ENCODE results near the gene CDK5. TPM values are rescaled to one million over a fixed set of nuclear protein-coding genes. Genes with fewer than 3 reads are reported as not detected.

CDK5 gene
- total RNA-seq, 2 donors from 2014 or later: 13.1 to 18.5 TPM

DNA sequence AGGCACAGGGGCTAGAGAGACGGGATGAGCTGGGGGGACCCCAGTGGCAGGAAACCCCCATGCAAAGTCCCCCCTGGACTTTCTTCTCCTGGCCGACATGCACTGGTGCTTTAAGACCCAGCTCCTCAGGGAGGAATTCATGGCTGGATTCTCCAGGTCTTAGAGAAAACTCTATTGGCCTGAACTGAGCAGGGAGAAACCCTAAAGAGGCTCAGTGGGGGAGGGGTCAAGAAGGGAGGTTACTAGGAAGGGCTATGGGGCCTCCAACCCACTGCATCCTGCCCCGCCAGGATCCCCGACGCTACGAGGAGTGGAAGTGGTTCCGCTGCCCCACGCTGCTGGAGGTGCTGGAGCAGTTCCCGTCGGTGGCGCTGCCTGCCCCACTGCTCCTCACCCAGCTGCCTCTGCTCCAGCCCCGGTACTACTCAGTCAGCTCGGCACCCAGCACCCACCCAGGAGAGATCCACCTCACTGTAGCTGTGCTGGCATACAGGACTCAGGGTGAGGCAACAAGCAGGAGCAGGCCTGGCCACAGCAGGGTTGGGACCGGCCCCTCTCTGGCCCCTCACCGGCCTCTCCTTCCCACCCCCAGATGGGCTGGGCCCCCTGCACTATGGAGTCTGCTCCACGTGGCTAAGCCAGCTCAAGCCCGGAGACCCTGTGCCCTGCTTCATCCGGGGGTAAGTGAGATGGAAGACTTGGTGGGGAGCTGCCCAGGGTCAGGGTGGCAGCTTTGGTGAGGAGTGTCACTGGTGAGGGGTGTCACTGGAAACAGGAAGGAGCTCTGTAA, 47.2 kb downstream of the CDK5 start:
- no peak for DNase-seq (ENCODE audit: low spot score)
- no peaks in the 10 kb centered on the region for H3K9me3 ChIP-seq
- peaks cover 6% of the 10 kb centered on the region for H3K27me3 ChIP-seq (replicated peaks; ENCODE audit: insufficient read depth)
- WGBS: 36% methylated on average over 18 of the region's 18 CpGs
- no peaks in the 10 kb centered on the region for H3K4me1 ChIP-seq (replicated peaks)
- TF ChIP-seq POLR2AphosphoS5 (IDR thresholded peaks at IDR 0.05) (no peak), POLR2A (IDR thresholded peaks at IDR 0.05) (no peak)
- TF ChIP-seq, protein P1, sequence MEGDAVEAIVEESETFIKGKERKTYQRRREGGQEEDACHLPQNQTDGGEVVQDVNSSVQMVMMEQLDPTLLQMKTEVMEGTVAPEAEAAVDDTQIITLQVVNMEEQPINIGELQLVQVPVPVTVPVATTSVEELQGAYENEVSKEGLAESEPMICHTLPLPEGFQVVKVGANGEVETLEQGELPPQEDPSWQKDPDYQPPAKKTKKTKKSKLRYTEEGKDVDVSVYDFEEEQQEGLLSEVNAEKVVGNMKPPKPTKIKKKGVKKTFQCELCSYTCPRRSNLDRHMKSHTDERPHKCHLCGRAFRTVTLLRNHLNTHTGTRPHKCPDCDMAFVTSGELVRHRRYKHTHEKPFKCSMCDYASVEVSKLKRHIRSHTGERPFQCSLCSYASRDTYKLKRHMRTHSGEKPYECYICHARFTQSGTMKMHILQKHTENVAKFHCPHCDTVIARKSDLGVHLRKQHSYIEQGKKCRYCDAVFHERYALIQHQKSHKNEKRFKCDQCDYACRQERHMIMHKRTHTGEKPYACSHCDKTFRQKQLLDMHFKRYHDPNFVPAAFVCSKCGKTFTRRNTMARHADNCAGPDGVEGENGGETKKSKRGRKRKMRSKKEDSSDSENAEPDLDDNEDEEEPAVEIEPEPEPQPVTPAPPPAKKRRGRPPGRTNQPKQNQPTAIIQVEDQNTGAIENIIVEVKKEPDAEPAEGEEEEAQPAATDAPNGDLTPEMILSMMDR (IDR thresholded peaks at IDR 0.05): no peak
- intact Hi-C loops (cut with DNase I): no loop called here
- no peak overlapping the region for H3K4me3 ChIP-seq
- H3K36me3 ChIP-seq: no peaks in the 10 kb centered on the region
- H3K27ac ChIP-seq: no peak overlapping the region

DNA sequence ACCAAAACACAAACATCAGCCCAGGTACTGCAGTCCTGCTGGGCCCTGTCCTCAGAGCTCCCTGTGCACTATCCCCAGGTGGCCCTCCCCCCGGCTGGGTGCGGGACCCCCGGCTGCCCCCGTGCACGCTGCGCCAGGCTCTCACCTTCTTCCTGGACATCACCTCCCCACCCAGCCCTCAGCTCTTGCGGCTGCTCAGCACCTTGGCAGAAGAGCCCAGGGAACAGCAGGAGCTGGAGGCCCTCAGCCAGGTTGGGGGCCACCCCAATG, 47.7 kb downstream of the CDK5 start:
- H3K27ac ChIP-seq: no peak overlapping the region
- no peaks in the 10 kb centered on the region for H3K36me3 ChIP-seq
- peaks cover 6% of the 10 kb centered on the region for H3K27me3 ChIP-seq (replicated peaks; ENCODE audit: insufficient read depth)
- no peak for DNase-seq (ENCODE audit: low spot score)
- TF ChIP-seq POLR2A (IDR thresholded peaks at IDR 0.05): no peak
- no peak for TF ChIP-seq POLR2AphosphoS5 (IDR thresholded peaks at IDR 0.05)
- TF ChIP-seq, protein P1 (IDR thresholded peaks at IDR 0.05): no peak
- H3K4me1 ChIP-seq (replicated peaks): no peaks in the 10 kb centered on the region
- no peaks in the 10 kb centered on the region for H3K9me3 ChIP-seq
- 36% methylated on average over 7 of the region's 7 CpGs for WGBS
- intact Hi-C loops (cut with DNase I): no loop called here
- no peak overlapping the region for H3K4me3 ChIP-seq

DNA sequence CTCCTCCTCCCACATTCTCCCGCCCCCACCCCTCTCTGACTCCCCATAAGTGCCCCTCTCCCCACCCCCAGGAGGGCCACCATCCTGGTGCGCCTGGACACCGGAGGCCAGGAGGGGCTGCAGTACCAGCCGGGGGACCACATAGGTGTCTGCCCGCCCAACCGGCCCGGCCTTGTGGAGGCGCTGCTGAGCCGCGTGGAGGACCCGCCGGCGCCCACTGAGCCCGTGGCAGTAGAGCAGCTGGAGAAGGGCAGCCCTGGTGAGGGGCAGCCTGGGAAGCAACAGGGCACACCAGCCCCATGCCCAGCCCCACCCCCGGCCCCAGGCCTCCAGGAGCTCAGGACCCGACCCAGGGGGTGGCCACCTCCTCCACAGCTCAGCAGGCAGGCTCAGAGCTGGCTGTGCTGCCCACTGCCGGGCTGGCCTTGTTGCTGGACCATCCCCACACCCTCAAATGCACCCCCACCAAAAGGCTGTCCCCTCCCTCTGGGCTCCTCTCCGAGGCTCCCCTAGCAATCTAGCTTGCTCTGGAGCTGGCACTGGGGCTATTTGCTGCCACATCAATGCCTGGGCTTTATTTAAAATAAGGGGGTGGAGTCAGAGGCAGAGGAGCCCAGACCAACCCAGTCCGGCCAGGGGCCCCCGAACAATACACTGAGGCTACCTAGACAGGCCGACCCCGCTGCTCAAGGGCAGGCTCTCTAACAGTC, 48.2 kb downstream of the CDK5 start:
- no peak for DNase-seq (ENCODE audit: low spot score)
- H3K27ac ChIP-seq: no peak overlapping the region
- 74% methylated on average over 21 of the region's 22 CpGs for WGBS
- intact Hi-C loops (cut with DNase I): no loop called here
- H3K9me3 ChIP-seq: no peaks in the 10 kb centered on the region
- no peak overlapping the region for H3K4me3 ChIP-seq
- TF ChIP-seq, protein P1 (IDR thresholded peaks at IDR 0.05): no peak
- TF ChIP-seq POLR2A (IDR thresholded peaks at IDR 0.05) (no peak), POLR2AphosphoS5 (IDR thresholded peaks at IDR 0.05) (no peak)
- no peaks in the 10 kb centered on the region for H3K4me1 ChIP-seq (replicated peaks)
- H3K27me3 ChIP-seq (replicated peaks; ENCODE audit: insufficient read depth): peaks cover 6% of the 10 kb centered on the region
- no peaks in the 10 kb centered on the region for H3K36me3 ChIP-seq

DNA sequence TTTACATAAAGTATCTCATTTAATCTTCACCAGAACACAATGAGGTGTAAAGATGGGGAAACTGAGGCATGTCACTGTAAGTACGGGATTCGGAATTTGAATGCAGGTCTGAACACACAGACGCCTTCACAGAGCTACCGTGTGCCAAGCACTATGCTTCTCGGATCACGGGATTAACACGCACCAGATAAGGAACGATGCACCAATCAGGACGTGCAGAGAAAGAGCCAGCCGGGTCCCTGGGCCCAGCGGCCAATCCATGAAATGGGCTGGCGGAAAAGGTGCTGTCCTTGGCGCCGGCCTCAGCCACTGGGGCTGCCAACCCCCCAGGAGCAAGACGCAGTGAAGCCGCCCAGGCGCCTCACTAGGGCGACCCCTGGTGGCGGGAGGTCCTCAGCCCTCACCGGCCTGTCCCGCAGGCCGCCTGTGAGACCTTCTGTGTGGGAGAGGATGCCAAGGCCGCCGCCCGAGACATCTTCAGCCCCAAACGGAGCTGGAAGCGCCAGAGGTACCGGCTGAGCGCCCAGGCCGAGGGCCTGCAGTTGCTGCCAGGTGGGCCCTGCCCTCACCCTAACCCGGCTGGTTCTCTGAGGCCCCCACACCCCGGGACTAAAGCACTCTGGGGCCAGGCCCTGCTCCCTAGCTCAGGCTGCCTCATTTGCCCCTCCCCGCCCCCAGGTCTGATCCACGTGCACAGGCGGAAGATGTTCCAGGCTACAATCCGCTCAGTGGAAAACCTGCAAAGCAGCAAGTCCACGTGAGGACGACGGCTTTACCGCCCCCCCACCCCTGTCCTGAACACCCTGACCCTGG, 49.0 kb downstream of the CDK5 start:
- 56% methylated on average over 40 of the region's 40 CpGs for WGBS
- Histone ChIP-seq H3K9me3 (no peaks in the 10 kb centered on the region), H3K4me1 (replicated peaks) (no peaks in the 10 kb centered on the region), H3K27me3 (replicated peaks; ENCODE audit: insufficient read depth) (peaks cover 6% of the 10 kb centered on the region), H3K4me3 (no peak overlapping the region), H3K36me3 (no peaks in the 10 kb centered on the region), H3K27ac (no peak overlapping the region)
- TF ChIP-seq, protein P1 (IDR thresholded peaks at IDR 0.05): peak in 3 of 4 experiments; percentile 32 to 47 (median 42)
- no peak for TF ChIP-seq POLR2AphosphoS5 (IDR thresholded peaks at IDR 0.05)
- TF ChIP-seq POLR2A (IDR thresholded peaks at IDR 0.05): no peak
- DNase-seq (ENCODE audit: low spot score): no peak
- intact Hi-C loops (cut with DNase I): no loop called here

Measured in prostate gland (tissue), 2 donors.